Activated T-helper 1 cell treated with anti-CD3 and anti-CD28 coated beads, Interleukin-2, amount 50 U/mL, for 16 hours (primary cell): ENCODE data around the gene RBP3.

ENCODE experiments used
- DNase-seq, 2 donors: peaks; one replicate each; pipeline ENCODE4 v3.0.0-alpha.2; 2020; ENCODE audit warnings: low read depth in 1 of 2, low spot score in 1 of 2

Gene RBP3

GRCh38 chr10:47336387-47337134 lies 11.6 kb upstream of the RBP3 start:
- DNase-seq: no peak

- DNase-seq: no peak
Observed at GRCh38 chr10:47337310-47337709, 10.9 kb upstream of the RBP3 start.

- no peak for DNase-seq
Observed at GRCh38 chr10:47339186-47339735, 8.9 kb upstream of the RBP3 start.

- no peak for DNase-seq
Observed at GRCh38 chr10:47339759-47340607, 8.2 kb upstream of the RBP3 start.

- peak; percentile 52 to 62 for DNase-seq
Observed at GRCh38 chr10:47340608-47341170, 7.5 kb upstream of the RBP3 start.

- no peak for DNase-seq
Observed at GRCh38 chr10:47344996-47345870, 2.9 kb upstream of the RBP3 start.

- no peak for DNase-seq
Observed at GRCh38 chr10:47346581-47347302, 1.4 kb upstream of the RBP3 start.

GRCh38 chr10:47347303-47347675 lies 874 bp upstream of the RBP3 start:
- no peak for DNase-seq

GRCh38 chr10:47348661-47349470 lies 703 bp downstream of the RBP3 start:
- DNase-seq: no peak

- no peak for DNase-seq
Observed at GRCh38 chr10:47349516-47349915, 1.4 kb downstream of the RBP3 start.

GRCh38 chr10:47349941-47350371 lies 1.8 kb downstream of the RBP3 start:
- no peak for DNase-seq

GRCh38 chr10:47350671-47351640 lies 2.8 kb downstream of the RBP3 start:
- DNase-seq: no peak

- DNase-seq: no peak
Observed at GRCh38 chr10:47351899-47352815, 4.0 kb downstream of the RBP3 start.

- DNase-seq: no peak
Observed at GRCh38 chr10:47353351-47353750, 5.2 kb downstream of the RBP3 start.

GRCh38 chr10:47354165-47354564 lies 6.0 kb downstream of the RBP3 start:
- DNase-seq: no peak

- no peak for DNase-seq
Observed at GRCh38 chr10:47354900-47355299, 6.7 kb downstream of the RBP3 start.

- DNase-seq: no peak
Observed at GRCh38 chr10:47356708-47357107, 8.5 kb downstream of the RBP3 start.
